Endothelial cell of coronary artery (primary cell): Measurements from ENCODE around the gene CNOT11. TPM values are rescaled to one million over a fixed set of nuclear protein-coding genes. Genes with fewer than 3 reads are reported as not detected.

Source experiments
- total RNA-seq: library from RNA; depleted of rRNA; stranded (reverse); fragments of >200 nt; gene quantifications from 2 replicates; pipeline ENCODE4 v1.2.3, GENCODE V29; 2014

The CNOT11 gene
- total RNA-seq, result 15.2 and 17.9 TPM in 2 replicates

GRCh38 chr2:101252408-101253012 lies at the start of gene CNOT11:
TSS of gene CNOT11 (plus strand) at chr2:101252886. CDS start at chr2:101252965, 79 bp downstream.

GRCh38 chr2:101308432-101309210 lies 55.9 kb downstream of the CNOT11 start, which contains the start of gene RNF149:
TSS of gene RNF149 (minus strand) at chr2:101308701. CDS start at chr2:101308588, 113 bp downstream.

Other genes starting within 250 kb of the CNOT11 start
- gene TBC1D8, start 101.5 kb upstream of the CNOT11 start, total RNA-seq, result 27.8 and 30.9 TPM in 2 replicates
- gene RNF149, start 55.8 kb downstream of the CNOT11 start, total RNA-seq, result 55.9 and 59.0 TPM in 2 replicates
- under 0.01 and 0.72 TPM in 2 replicates for gene CREG2, start 134.6 kb downstream of the CNOT11 start, total RNA-seq
- gene RFX8, start 222.2 kb downstream of the CNOT11 start, total RNA-seq, result 0.28 and 0.81 TPM in 2 replicates